Sigmoid colon (tissue), 7 donors: ENCODE measurements around the gene RPL3. TPM values are rescaled to one million over a fixed set of nuclear protein-coding genes. Genes with fewer than 3 reads are reported as not detected.

ENCODE experiments used
- DNase-seq: peaks from one replicate; pipeline ENCODE4 v3.0.0-alpha.2; 2019
- H3K27ac ChIP-seq, 4 donors: fragments of 200-600 bp; sonication (generic); one replicate each; pipeline ENCODE4 v1.5.1; 2016 to 2019; ENCODE audit warnings: mild to moderate bottlenecking in 1 of 4
- H3K27me3 ChIP-seq, 3 donors: fragments of 200-600 bp; sonication (generic); one replicate each; pipeline ENCODE4 v1.5.1; 2019; ENCODE audit warnings: mild to moderate bottlenecking in 1 of 3
- H3K36me3 ChIP-seq, 4 donors: fragments of 200-600 bp; sonication (generic); one replicate each; pipeline ENCODE4 v1.5.1; 2016 to 2019
- H3K4me1 ChIP-seq, 4 donors: fragments of 200-600 bp; sonication (generic); one replicate each; pipeline ENCODE4 v1.5.1; 2017 to 2019
- H3K4me3 ChIP-seq, 4 donors: fragments of 200-600 bp; sonication (generic); one replicate each; pipeline ENCODE4 v1.5.1; 2017 to 2019; ENCODE audit warnings: mild to moderate bottlenecking in 2 of 4, moderate library complexity in 1 of 4
- H3K9me3 ChIP-seq, 4 donors: fragments of 200-600 bp in 3 of 4; sonication (generic) in 3 of 4; one replicate each; pipeline versions ENCODE4 v1.5.1 to v1.6.1; 2013 to 2019
- CTCF ChIP-seq, 4 experiments: fragments of 450-650 bp in 3 of 4; fragments of 200-600 bp in 1 of 4; IDR thresholded peaks; one replicate each; pipeline ENCODE4 v1.5.1; 2016 to 2019; ENCODE audit warnings: antibody characterized with exemption in 4 of 4, mild to moderate bottlenecking in 3 of 4, moderate library complexity in 2 of 4
- EP300 ChIP-seq, 4 donors: sonication (generic); formaldehyde crosslinking; IDR thresholded peaks; one replicate each; pipeline ENCODE4 v1.6.1; 2017; ENCODE audit warnings: antibody characterized with exemption in 4 of 4
- POLR2A ChIP-seq, 2 donors: fragments of 450-650 bp; IDR thresholded peaks; one replicate each; pipeline ENCODE4 v1.6.1; 2016; ENCODE audit warnings: antibody characterized with exemption in 2 of 2, mild to moderate bottlenecking in 2 of 2, moderate library complexity in 2 of 2
- POLR2AphosphoS5 ChIP-seq, 4 donors: sonication (generic); formaldehyde crosslinking; IDR thresholded peaks; one replicate each; pipeline ENCODE4 v1.6.1; 2017; ENCODE audit warnings: antibody characterized with exemption in 4 of 4
- WGBS, 2 donors: extraction: QIAGEN DNeasy Blood & Tissue Kit; methylation state at CpG; one replicate each; pipeline ENCODE4 v1.1.7; 2013; 5-methylcytosine and 5-hydroxymethylcytosine counted together
- intact Hi-C: fragments of 100-400 bp; cut with DNase I; formaldehyde crosslinking; loops from one replicate; pipeline ENCODE4 v1.15.1; 2023
- polyA plus RNA-seq, 3 donors: library from polyadenylated mRNA; stranded (reverse); fragments of 200-250 nt; gene quantifications; one replicate each; pipeline ENCODE4 v1.2.3, GENCODE V29; 2013
- total RNA-seq, 4 donors: library from RNA; depleted of rRNA; stranded (reverse); fragments of >200 nt; gene quantifications; one replicate each; pipeline ENCODE4 v1.1.0, GENCODE V29; 2016
- donor health status: healthy with polysubstance abuse.
- donor health status: Bipolar disorder and iron deficiency.
- donor health status: healthy.

RPL3 gene
- total and polyA plus RNA-seq, 7 donors = 1,532 to 4,917 (median 2,212) TPM

GRCh38 chr22:39362271-39362670 is 42.8 kb upstream of the RPL3 start:
- Histone ChIP-seq H3K9me3 (no peaks in the 10 kb centered on the region), H3K4me1 (peaks cover 0 to 23% (median 16%) of the 10 kb centered on the region in 4 donors), H3K27me3 (no peaks in the 10 kb centered on the region), H3K27ac (no peak overlapping the region), H3K36me3 (peaks cover 0 to 10% (median 0%) of the 10 kb centered on the region in 4 donors), H3K4me3 (no peak overlapping the region)
- intact Hi-C loops = no loop called here
- WGBS, 2 donors = 74 to 76% methylated on average over 11 of the region's 11 CpGs
- DNase-seq = no peak
- TF ChIP-seq POLR2AphosphoS5 (IDR thresholded peaks at IDR 0.05) (no peak), CTCF (IDR thresholded peaks at IDR 0.05) (no peak), EP300 (IDR thresholded peaks at IDR 0.05) (no peak)

- no peak overlapping the region for H3K27ac ChIP-seq
- intact Hi-C loops = no loop called here
- no peaks in the 10 kb centered on the region for H3K9me3 ChIP-seq
- DNase-seq = no peak
- H3K36me3 ChIP-seq = peaks cover 0 to 5% (median 0%) of the 10 kb centered on the region in 4 donors
- peaks cover 0 to 23% (median 16%) of the 10 kb centered on the region in 4 donors for H3K4me1 ChIP-seq
- 88 to 89% methylated on average over 7 of the region's 7 CpGs for WGBS, 2 donors
- H3K4me3 ChIP-seq = no peak overlapping the region
- H3K27me3 ChIP-seq = no peaks in the 10 kb centered on the region
- TF ChIP-seq POLR2A (IDR thresholded peaks at IDR 0.05) = no peak
- no peak for TF ChIP-seq EP300 (IDR thresholded peaks at IDR 0.05)
- no peak for TF ChIP-seq CTCF (IDR thresholded peaks at IDR 0.05)
- TF ChIP-seq POLR2AphosphoS5 (IDR thresholded peaks at IDR 0.05) = no peak
These were observed 42.1 kb upstream of the RPL3 start for GRCh38 chr22:39361496-39361895.

- no peaks in the 10 kb centered on the region for H3K27me3 ChIP-seq
- DNase-seq = no peak
- WGBS, 2 donors = 76 to 81% methylated on average over 14 of the region's 14 CpGs
- intact Hi-C loops = no loop called here
- H3K4me1 ChIP-seq = peaks cover 0 to 23% (median 16%) of the 10 kb centered on the region in 4 donors
- TF ChIP-seq EP300 (IDR thresholded peaks at IDR 0.05) = no peak
- TF ChIP-seq POLR2A (IDR thresholded peaks at IDR 0.05) = no peak
- no peak for TF ChIP-seq POLR2AphosphoS5 (IDR thresholded peaks at IDR 0.05)
- no peak for TF ChIP-seq CTCF (IDR thresholded peaks at IDR 0.05)
- no peak overlapping the region for H3K27ac ChIP-seq
- H3K4me3 ChIP-seq = no peak overlapping the region
- no peaks in the 10 kb centered on the region for H3K9me3 ChIP-seq
- H3K36me3 ChIP-seq = peaks cover 0 to 5% (median 0%) of the 10 kb centered on the region in 4 donors
These were observed 41.4 kb upstream of the RPL3 start for GRCh38 chr22:39360674-39361413.

- no peak overlapping the region for H3K4me3 ChIP-seq
- H3K36me3 ChIP-seq = peaks cover 0 to 5% (median 0%) of the 10 kb centered on the region in 4 donors
- intact Hi-C loops = no loop called here
- H3K9me3 ChIP-seq = no peaks in the 10 kb centered on the region
- H3K27me3 ChIP-seq = no peaks in the 10 kb centered on the region
- no peak for DNase-seq
- TF ChIP-seq CTCF (IDR thresholded peaks at IDR 0.05) (no peak), POLR2A (IDR thresholded peaks at IDR 0.05) (no peak), EP300 (IDR thresholded peaks at IDR 0.05) (no peak), POLR2AphosphoS5 (IDR thresholded peaks at IDR 0.05) (no peak)
- H3K4me1 ChIP-seq = peaks cover 0 to 21% (median 16%) of the 10 kb centered on the region in 4 donors
- 90 to 92% methylated on average over 18 of the region's 18 CpGs for WGBS, 2 donors
- no peak overlapping the region for H3K27ac ChIP-seq
These were observed 40.8 kb upstream of the RPL3 start for GRCh38 chr22:39360242-39360641.
